OCI-LY1 (cell line): ENCODE measurements around the gene PATJ.

Source experiments
- H2AFZ ChIP-seq: fragments of 200-600 bp; sonication (generic), shearing (Covaris generic); 2 replicates; pipeline ENCODE4 v1.6.0; 2014; ENCODE audit warnings: antibody characterized with exemption, mild to moderate bottlenecking, low read length
- H3F3A ChIP-seq: fragments of 200-600 bp; sonication (generic), shearing (Covaris generic); 2 replicates; pipeline ENCODE4 v1.6.0; 2014; ENCODE audit warnings: mild to moderate bottlenecking, antibody characterized with exemption, low read length, moderate library complexity; ENCODE audit not compliant: insufficient read depth
- H3K27ac ChIP-seq: fragments of 200-600 bp; sonication (generic); 2 replicates; pipeline ENCODE4 v1.5.1; 2014; ENCODE audit warnings: low read length, mixed run types, mild to moderate bottlenecking, low read depth; ENCODE audit not compliant: poor library complexity, severe bottlenecking
- H3K27me3 ChIP-seq: fragments of 200-600 bp; sonication (generic); 2 replicates; pipeline ENCODE4 v1.6.0; 2014; ENCODE audit warnings: antibody characterized with exemption, mild to moderate bottlenecking, low read length, moderate library complexity; ENCODE audit not compliant: insufficient read depth
- H3K36me3 ChIP-seq: fragments of 200-600 bp; sonication (generic); 2 replicates; pipeline ENCODE4 v1.6.1; 2014; ENCODE audit warnings: mild to moderate bottlenecking, antibody characterized with exemption, low read length, moderate library complexity, mixed read lengths; ENCODE audit not compliant: insufficient read depth
- H3K4me1 ChIP-seq: fragments of 200-600 bp; sonication (generic); 2 replicates; pipeline ENCODE4 v1.5.1; 2014; ENCODE audit warnings: mild to moderate bottlenecking, low read length, moderate library complexity; ENCODE audit not compliant: insufficient read depth, severe bottlenecking
- H3K4me2 ChIP-seq: fragments of 200-600 bp; sonication (generic), shearing (Covaris generic); 2 replicates; pipeline ENCODE4 v1.6.1; 2014; ENCODE audit warnings: low read length
- H3K4me3 ChIP-seq: fragments of 200-600 bp; sonication (generic); 2 replicates; pipeline ENCODE4 v1.5.1; 2014; ENCODE audit warnings: low read length, low read depth, mild to moderate bottlenecking, mixed read lengths; ENCODE audit not compliant: poor library complexity, severe bottlenecking
- H3K79me2 ChIP-seq: fragments of 200-600 bp; shearing (Covaris generic); 2 replicates; pipeline ENCODE4 v1.6.1; 2016; ENCODE audit warnings: mixed run types, low read length, mixed read lengths; ENCODE audit not compliant: insufficient read depth
- H3K9ac ChIP-seq: fragments of 200-600 bp; sonication (generic), shearing (Covaris generic); 2 replicates; pipeline ENCODE4 v1.6.1; 2014; ENCODE audit warnings: mild to moderate bottlenecking, low read length, mixed read lengths
- H3K9me2 ChIP-seq: fragments of 200-600 bp; sonication (generic), shearing (Covaris generic); 2 replicates; pipeline ENCODE4 v1.6.1; 2014; ENCODE audit warnings: low read depth, mild to moderate bottlenecking, low read length, mixed read lengths
- H3K9me3 ChIP-seq: fragments of 200-600 bp; shearing (Covaris generic); 2 replicates; pipeline ENCODE4 v1.6.1; 2014; ENCODE audit warnings: low read length, mixed read lengths
- H4K20me1 ChIP-seq: fragments of 200-600 bp; sonication (generic), shearing (Covaris generic); 2 replicates; pipeline ENCODE4 v1.6.0; 2016; ENCODE audit warnings: mild to moderate bottlenecking, low read length; ENCODE audit not compliant: insufficient read depth
- EZH2 ChIP-seq: fragments of 200-600 bp; sonication (generic), shearing (Covaris generic); IDR thresholded peaks from 2 replicates; pipeline ENCODE4 v1.8.0; 2017; ENCODE audit warnings: borderline replicate concordance, mixed run types, mild to moderate bottlenecking, antibody characterized with exemption, low read length, moderate library complexity, mixed read lengths
- TF ChIP-seq, protein P1 (sequence below): fragments of 200-600 bp; sonication (generic), shearing (Covaris generic); IDR thresholded peaks from 2 replicates; pipeline ENCODE4 v1.5.1; 2017; ENCODE audit warnings: mild to moderate bottlenecking, antibody characterized with exemption, low read length, moderate library complexity, mixed read lengths

PATJ gene

DNA sequence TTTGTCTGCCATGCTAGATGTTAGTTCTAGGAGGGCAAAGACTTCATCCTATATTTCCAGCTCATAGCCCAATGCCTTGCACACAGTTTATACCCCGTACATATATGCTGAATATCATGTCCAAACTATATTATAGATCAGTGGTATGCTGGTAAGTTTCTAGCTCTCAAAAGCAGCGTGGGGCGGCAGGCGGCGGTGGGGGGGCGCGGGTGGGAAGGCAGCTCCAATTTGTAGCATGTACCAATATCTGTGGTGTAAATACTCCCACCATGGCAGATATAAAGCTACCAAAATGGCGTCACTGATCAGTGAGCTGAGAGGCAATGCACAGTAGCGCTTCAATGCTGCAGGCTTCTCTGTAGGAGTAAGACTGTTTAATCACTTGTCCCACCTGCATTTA lies 77.1 kb downstream of the PATJ start:
- Histone ChIP-seq H3K4me2 (no peak overlapping the region), H3K79me2 (no peaks in the 10 kb centered on the region), H3F3A (no peaks in the 10 kb centered on the region), H3K4me1 (no peaks in the 10 kb centered on the region), H3K4me3 (no peak overlapping the region), H3K9me3 (no peaks in the 10 kb centered on the region), H4K20me1 (no peaks in the 10 kb centered on the region), H3K9ac (no peak overlapping the region), H3K36me3 (peaks cover 15% of the 10 kb centered on the region), H3K27me3 (no peaks in the 10 kb centered on the region), H3K27ac (no peak overlapping the region), H3K9me2 (no peaks in the 10 kb centered on the region), H2AFZ (no peak overlapping the region)
- TF ChIP-seq, protein P1, sequence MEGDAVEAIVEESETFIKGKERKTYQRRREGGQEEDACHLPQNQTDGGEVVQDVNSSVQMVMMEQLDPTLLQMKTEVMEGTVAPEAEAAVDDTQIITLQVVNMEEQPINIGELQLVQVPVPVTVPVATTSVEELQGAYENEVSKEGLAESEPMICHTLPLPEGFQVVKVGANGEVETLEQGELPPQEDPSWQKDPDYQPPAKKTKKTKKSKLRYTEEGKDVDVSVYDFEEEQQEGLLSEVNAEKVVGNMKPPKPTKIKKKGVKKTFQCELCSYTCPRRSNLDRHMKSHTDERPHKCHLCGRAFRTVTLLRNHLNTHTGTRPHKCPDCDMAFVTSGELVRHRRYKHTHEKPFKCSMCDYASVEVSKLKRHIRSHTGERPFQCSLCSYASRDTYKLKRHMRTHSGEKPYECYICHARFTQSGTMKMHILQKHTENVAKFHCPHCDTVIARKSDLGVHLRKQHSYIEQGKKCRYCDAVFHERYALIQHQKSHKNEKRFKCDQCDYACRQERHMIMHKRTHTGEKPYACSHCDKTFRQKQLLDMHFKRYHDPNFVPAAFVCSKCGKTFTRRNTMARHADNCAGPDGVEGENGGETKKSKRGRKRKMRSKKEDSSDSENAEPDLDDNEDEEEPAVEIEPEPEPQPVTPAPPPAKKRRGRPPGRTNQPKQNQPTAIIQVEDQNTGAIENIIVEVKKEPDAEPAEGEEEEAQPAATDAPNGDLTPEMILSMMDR, result no peak
- no peak for TF ChIP-seq EZH2

DNA sequence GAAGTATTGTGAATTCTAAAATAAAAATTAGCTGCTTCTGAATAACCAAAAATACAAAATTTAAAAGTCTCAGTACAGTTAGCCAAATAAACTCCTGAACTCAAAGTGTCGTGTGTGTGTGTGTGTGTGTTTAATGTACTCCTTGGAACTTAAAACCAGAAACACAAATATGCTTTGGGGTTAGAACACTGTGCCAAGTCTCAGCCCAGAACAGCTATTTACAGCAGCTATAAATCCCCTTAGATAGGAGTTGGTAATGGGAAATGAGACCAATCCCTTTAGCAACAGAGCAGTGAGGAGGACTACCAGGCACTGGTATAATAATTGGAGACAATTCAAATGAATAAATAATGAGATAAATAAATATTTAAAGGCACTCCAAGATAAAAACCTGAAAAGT lies 83.1 kb downstream of the PATJ start:
- H3K9me2 ChIP-seq, result no peaks in the 10 kb centered on the region
- no peak overlapping the region for H3K4me2 ChIP-seq
- H2AFZ ChIP-seq, result no peak overlapping the region
- no peaks in the 10 kb centered on the region for H3K9me3 ChIP-seq
- no peaks in the 10 kb centered on the region for H4K20me1 ChIP-seq
- H3K27ac ChIP-seq, result no peak overlapping the region
- H3K27me3 ChIP-seq, result no peaks in the 10 kb centered on the region
- H3F3A ChIP-seq, result no peaks in the 10 kb centered on the region
- TF ChIP-seq, protein P1, result no peak
- no peaks in the 10 kb centered on the region for H3K4me1 ChIP-seq
- no peaks in the 10 kb centered on the region for H3K79me2 ChIP-seq
- no peak overlapping the region for H3K4me3 ChIP-seq
- H3K9ac ChIP-seq, result no peak overlapping the region
- peaks cover 38% of the 10 kb centered on the region for H3K36me3 ChIP-seq

DNA sequence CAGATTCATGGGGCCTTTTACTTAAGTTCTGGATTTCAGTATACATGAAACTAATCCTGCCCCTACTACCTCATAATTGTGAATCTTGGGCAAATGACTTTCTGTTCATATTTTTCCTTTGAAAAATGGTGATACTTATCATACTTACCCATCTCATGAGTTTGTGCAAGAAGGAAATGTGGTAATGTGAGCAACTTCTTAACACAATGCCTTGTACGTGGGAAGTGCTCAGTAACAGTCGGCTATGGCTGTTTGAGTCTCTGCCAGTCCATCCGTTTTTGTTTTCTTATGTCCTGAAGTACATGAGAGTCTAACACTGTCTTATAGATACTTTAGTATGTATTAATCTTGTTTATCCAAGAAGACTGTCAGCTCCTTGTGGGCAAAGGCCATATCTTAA lies 86.5 kb downstream of the PATJ start:
- peaks cover 28% of the 10 kb centered on the region for H3K36me3 ChIP-seq
- H2AFZ ChIP-seq, result no peak overlapping the region
- no peak overlapping the region for H3K4me3 ChIP-seq
- no peak overlapping the region for H3K27ac ChIP-seq
- H3K4me1 ChIP-seq, result no peaks in the 10 kb centered on the region
- H4K20me1 ChIP-seq, result no peaks in the 10 kb centered on the region
- no peak overlapping the region for H3K9ac ChIP-seq
- H3K27me3 ChIP-seq, result no peaks in the 10 kb centered on the region
- H3K9me2 ChIP-seq, result no peaks in the 10 kb centered on the region
- TF ChIP-seq EZH2, result no peak
- TF ChIP-seq, protein P1, result no peak
- no peaks in the 10 kb centered on the region for H3K9me3 ChIP-seq
- H3F3A ChIP-seq, result no peaks in the 10 kb centered on the region
- H3K4me2 ChIP-seq, result no peak overlapping the region
- H3K79me2 ChIP-seq, result no peaks in the 10 kb centered on the region
